HCT116 (cell line): Measurements from ENCODE around the gene LRPPRC. TPM values are rescaled to one million over a fixed set of nuclear protein-coding genes. Genes with fewer than 3 reads are reported as not detected.

Source experiments
- ATAC-seq: fragments of 200-7000 bp; cut with Tn5 transposase; 2 replicates; pipeline ENCODE4 v1.9.1; 2020; ENCODE audit warnings: mild to moderate bottlenecking, moderate library complexity
- BruUV-seq: library from RNA; stranded (reverse); fragments of 400-500 nt; replicated peaks from 2 replicates; lab custom pipeline; 2021; lab: Mats Ljungman, UMichigan
- CTCF ChIA-PET: fragments of 300-600 bp; sonication (Branson Sonifier 250); formaldehyde crosslinking; loops from one replicate; lab custom pipeline; 2021; ENCODE audit warnings: antibody characterized with exemption; lab: Charles Lee
- POLR2A ChIA-PET: fragments of 300-600, 350-600 bp; sonication (Branson Sonifier 250); formaldehyde crosslinking; loops from one replicate; lab custom pipeline; 2021; ENCODE audit warnings: antibody characterized with exemption; lab: Charles Lee
- RAD21 ChIA-PET, 2 experiments: fragments of 300-600 bp; sonication (Branson Sonifier 250); formaldehyde crosslinking; loops; one replicate each; lab custom pipeline; 2023; ENCODE audit warnings: low total read pairs in 2 of 2; ENCODE audit not compliant: uncharacterized antibody in 2 of 2, unreplicated experiment in 2 of 2, low non-redundant PET in 1 of 2; lab: Charles Lee
- DNase-seq: peaks from one replicate; pipeline ENCODE4 v3.0.0-alpha.2; 2010; ENCODE audit warnings: low read depth, low spot score
- H2AFZ ChIP-seq: fragments of 200-600 bp; shearing (Covaris generic), sonication (generic); 2 replicates; pipeline ENCODE4 v1.6.1; 2017; ENCODE audit warnings: low read depth, mixed run types, mixed read lengths, antibody characterized with exemption, low read length; ENCODE audit not compliant: poor library complexity, severe bottlenecking
- H3K27ac ChIP-seq: 2 replicates; pipeline ENCODE4 v1.5.1; 2012; ENCODE audit warnings: low read depth, low read length
- H3K27me3 ChIP-seq: fragments of 200-600 bp; sonication (generic); 2 replicates; pipeline ENCODE4 v1.6.1; 2016; ENCODE audit warnings: mixed run types, low read length, mixed read lengths; ENCODE audit not compliant: insufficient read depth
- H3K36me3 ChIP-seq, 2 experiments: fragments of 200-500 bp in 1 of 2; fragments of 200-600 bp in 1 of 2; sonication (Bioruptor generic) in 1 of 2; sonication (generic) in 1 of 2; 2 replicates each; pipeline versions ENCODE4 v1.5.1 to v1.6.1; 2014 to 2016; ENCODE audit warnings: low read length in 2 of 2, inconsistent platforms in 1 of 2, mixed read lengths in 1 of 2, mixed run types in 1 of 2; ENCODE audit not compliant: insufficient read depth in 2 of 2, control insufficient read depth in 1 of 2
- H3K4me1 ChIP-seq, 2 experiments: fragments of 200-600 bp in 1 of 2; sonication (generic) in 1 of 2; 2 replicates each; pipeline versions ENCODE4 v1.5.1 to v1.6.1; 2012 to 2017; ENCODE audit warnings: low read length in 2 of 2, inconsistent platforms in 1 of 2, mild to moderate bottlenecking in 1 of 2, mixed read lengths in 1 of 2, mixed run types in 1 of 2, moderate library complexity in 1 of 2; ENCODE audit not compliant: insufficient read depth in 2 of 2, control insufficient read depth in 1 of 2
- H3K4me2 ChIP-seq: fragments of 200-600 bp; sonication (generic); 2 replicates; pipeline ENCODE4 v1.6.1; 2017; ENCODE audit warnings: mixed run types, low read length, mixed read lengths
- H3K4me3 ChIP-seq, 2 experiments: fragments of 200-600 bp in 1 of 2; sonication (generic) in 1 of 2; replicated peaks in 1 of 2; 2 replicates each; pipeline ENCODE4 v1.5.1; 2011 to 2016; ENCODE audit warnings: low read length in 2 of 2, control low read depth in 1 of 2, low read depth in 1 of 2, mild to moderate bottlenecking in 1 of 2, mixed read lengths in 1 of 2, mixed run types in 1 of 2
- H3K79me2 ChIP-seq: fragments of 200-600 bp; sonication (generic); 2 replicates; pipeline ENCODE4 v1.6.1; 2017; ENCODE audit warnings: mild to moderate bottlenecking, mixed run types, low read length, moderate library complexity, mixed read lengths; ENCODE audit not compliant: insufficient read depth
- H3K9ac ChIP-seq: fragments of 200-600 bp; sonication (generic); 2 replicates; pipeline ENCODE4 v1.6.1; 2016; ENCODE audit warnings: low read length, mixed read lengths
- H3K9me2 ChIP-seq: fragments of 200-600 bp; sonication (generic), shearing (Covaris generic); 2 replicates; pipeline ENCODE4 v1.6.1; 2017; ENCODE audit warnings: mixed run types, mild to moderate bottlenecking, moderate library complexity; ENCODE audit not compliant: insufficient read depth
- H3K9me3 ChIP-seq, 2 experiments: fragments of 200-500 bp in 1 of 2; fragments of 200-600 bp in 1 of 2; sonication (Bioruptor generic) in 1 of 2; sonication (generic) in 1 of 2; 2 replicates each; pipeline ENCODE4 v1.6.1; 2014 to 2017; ENCODE audit warnings: low read length in 2 of 2, mixed read lengths in 2 of 2, inconsistent platforms in 1 of 2, low read depth in 1 of 2, mild to moderate bottlenecking in 1 of 2, mixed run types in 1 of 2, moderate library complexity in 1 of 2; ENCODE audit not compliant: control insufficient read depth in 1 of 2, insufficient read depth in 1 of 2
- H4K20me1 ChIP-seq: fragments of 200-600 bp; sonication (generic), shearing (Covaris generic); 2 replicates; pipeline ENCODE4 v1.6.1; 2017; ENCODE audit warnings: mixed run types, mild to moderate bottlenecking, moderate library complexity; ENCODE audit not compliant: insufficient read depth
- CBX3 ChIP-seq: IDR thresholded peaks from 2 replicates; pipeline ENCODE4 v1.6.1; 2012; ENCODE audit warnings: low read depth
- CEBPB ChIP-seq: IDR thresholded peaks from 2 replicates; pipeline ENCODE4 v1.6.1; 2012; ENCODE audit warnings: low read depth
- EGR1 ChIP-seq: IDR thresholded peaks from 2 replicates; pipeline ENCODE4 v1.6.1; 2012; ENCODE audit warnings: low read depth
- EZH2 ChIP-seq: fragments of 200-600 bp; sonication (generic); IDR thresholded peaks from 2 replicates; pipeline ENCODE4 v1.6.1; 2017; ENCODE audit warnings: antibody characterized with exemption, mixed run types
- JUND ChIP-seq: IDR thresholded peaks from 2 replicates; pipeline ENCODE4 v1.6.1; 2012
- POLR2A ChIP-seq: IDR thresholded peaks from 2 replicates; pipeline ENCODE4 v1.7.0; 2011; ENCODE audit warnings: borderline replicate concordance; ENCODE audit not compliant: insufficient read depth, insufficient read length; ENCODE audit errors: extremely low read depth
- RAD21 ChIP-seq: IDR thresholded peaks from 2 replicates; pipeline ENCODE4 v1.6.1; 2012; ENCODE audit warnings: low read depth, mild to moderate bottlenecking
- SIN3A ChIP-seq: IDR thresholded peaks from 2 replicates; pipeline ENCODE4 v1.6.1; 2012; ENCODE audit warnings: low read depth
- SP1 ChIP-seq: IDR thresholded peaks from 2 replicates; pipeline ENCODE4 v1.6.1; 2012; ENCODE audit warnings: low read depth
- SRF ChIP-seq: IDR thresholded peaks from 2 replicates; pipeline ENCODE4 v1.6.1; 2012; ENCODE audit warnings: low read depth
- YY1 ChIP-seq: IDR thresholded peaks from 2 replicates; pipeline ENCODE4 v1.6.1; 2011; ENCODE audit warnings: low read length, low read depth, moderate library complexity, mild to moderate bottlenecking; ENCODE audit not compliant: insufficient replicate concordance; ENCODE audit errors: extremely low read depth
- ZFX ChIP-seq: fragments of 450-650 bp; IDR thresholded peaks from 2 replicates; pipeline ENCODE4 v1.6.1; 2017
- ZNF274 ChIP-seq: fragments of 200-500 bp; sonication (Bioruptor generic); IDR thresholded peaks from 2 replicates; pipeline ENCODE4 v1.6.1; 2014; ENCODE audit warnings: mild to moderate bottlenecking, low read depth, low read length, inconsistent platforms
- intact Hi-C: fragments of 100-400 bp; cut with micrococcal nuclease; formaldehyde crosslinking; loops from 2 replicates; pipeline ENCODE4 v1.10.0; 2022
- total RNA-seq: library from RNA; stranded (reverse); gene quantifications from one replicate; pipeline ENCODE4 v1.2.1, GENCODE V29; 2021; ENCODE audit not compliant: unreplicated experiment
- TF ChIP-seq, protein P1 (sequence below): IDR thresholded peaks from 2 replicates; pipeline ENCODE4 v1.6.1; 2012; ENCODE audit warnings: low read depth
- TF ChIP-seq, protein P2 (sequence below): IDR thresholded peaks from 2 replicates; pipeline ENCODE4 v1.6.1; 2011; ENCODE audit warnings: mild to moderate bottlenecking, low read length, moderate library complexity; ENCODE audit not compliant: insufficient replicate concordance; ENCODE audit errors: extremely low read depth
- TF ChIP-seq, protein P3 (sequence below): IDR thresholded peaks from 2 replicates; pipeline ENCODE4 v1.6.1; 2012

LRPPRC gene
- total RNA-seq, 1 experiment from 2014 or later, result 210 TPM

GRCh38 chr2:43880471-43880870 lies 115.3 kb downstream of the LRPPRC start:
- RAD21 ChIA-PET, result no interaction called here
- Histone ChIP-seq H3K9ac (no peak overlapping the region), H3K27me3 (no peaks in the 10 kb centered on the region), H3K4me2 (no peak overlapping the region), H3K4me3 (no peak overlapping the region), H3K79me2 (no peaks in the 10 kb centered on the region), H3K27ac (no peak overlapping the region), H3K4me1 (0 out of 4 replicates have a peak, but pooled peaks cover 0 to 6% of the 10 kb centered on the region in 2 experiments), H4K20me1 (no peaks in the 10 kb centered on the region), H3K36me3 (peaks cover 0 to 4% of the 10 kb centered on the region in 2 experiments; a peak in 2 of 4 replicates), H2AFZ (no peak overlapping the region), H3K9me2 (no peaks in the 10 kb centered on the region), H3K9me3 (no peaks in the 10 kb centered on the region)
- POLR2A ChIA-PET, result no interaction called here
- DNase-seq (no peak), ATAC-seq (no peak)
- CTCF ChIA-PET, result no interaction called here
- no TSS peak for BruUV-seq
- TF ChIP-seq SIN3A (no peak), ZNF274 (no peak), CEBPB (no peak), JUND (no peak), POLR2A (no peak), EZH2 (no peak), ZFX (no peak), SRF (no peak), RAD21 (no peak), SP1 (no peak), YY1 (no peak), CBX3 (no peak), EGR1 (no peak)
- TF ChIP-seq, protein P1, sequence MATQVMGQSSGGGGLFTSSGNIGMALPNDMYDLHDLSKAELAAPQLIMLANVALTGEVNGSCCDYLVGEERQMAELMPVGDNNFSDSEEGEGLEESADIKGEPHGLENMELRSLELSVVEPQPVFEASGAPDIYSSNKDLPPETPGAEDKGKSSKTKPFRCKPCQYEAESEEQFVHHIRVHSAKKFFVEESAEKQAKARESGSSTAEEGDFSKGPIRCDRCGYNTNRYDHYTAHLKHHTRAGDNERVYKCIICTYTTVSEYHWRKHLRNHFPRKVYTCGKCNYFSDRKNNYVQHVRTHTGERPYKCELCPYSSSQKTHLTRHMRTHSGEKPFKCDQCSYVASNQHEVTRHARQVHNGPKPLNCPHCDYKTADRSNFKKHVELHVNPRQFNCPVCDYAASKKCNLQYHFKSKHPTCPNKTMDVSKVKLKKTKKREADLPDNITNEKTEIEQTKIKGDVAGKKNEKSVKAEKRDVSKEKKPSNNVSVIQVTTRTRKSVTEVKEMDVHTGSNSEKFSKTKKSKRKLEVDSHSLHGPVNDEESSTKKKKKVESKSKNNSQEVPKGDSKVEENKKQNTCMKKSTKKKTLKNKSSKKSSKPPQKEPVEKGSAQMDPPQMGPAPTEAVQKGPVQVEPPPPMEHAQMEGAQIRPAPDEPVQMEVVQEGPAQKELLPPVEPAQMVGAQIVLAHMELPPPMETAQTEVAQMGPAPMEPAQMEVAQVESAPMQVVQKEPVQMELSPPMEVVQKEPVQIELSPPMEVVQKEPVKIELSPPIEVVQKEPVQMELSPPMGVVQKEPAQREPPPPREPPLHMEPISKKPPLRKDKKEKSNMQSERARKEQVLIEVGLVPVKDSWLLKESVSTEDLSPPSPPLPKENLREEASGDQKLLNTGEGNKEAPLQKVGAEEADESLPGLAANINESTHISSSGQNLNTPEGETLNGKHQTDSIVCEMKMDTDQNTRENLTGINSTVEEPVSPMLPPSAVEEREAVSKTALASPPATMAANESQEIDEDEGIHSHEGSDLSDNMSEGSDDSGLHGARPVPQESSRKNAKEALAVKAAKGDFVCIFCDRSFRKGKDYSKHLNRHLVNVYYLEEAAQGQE, result no peak
- TF ChIP-seq, protein P2, sequence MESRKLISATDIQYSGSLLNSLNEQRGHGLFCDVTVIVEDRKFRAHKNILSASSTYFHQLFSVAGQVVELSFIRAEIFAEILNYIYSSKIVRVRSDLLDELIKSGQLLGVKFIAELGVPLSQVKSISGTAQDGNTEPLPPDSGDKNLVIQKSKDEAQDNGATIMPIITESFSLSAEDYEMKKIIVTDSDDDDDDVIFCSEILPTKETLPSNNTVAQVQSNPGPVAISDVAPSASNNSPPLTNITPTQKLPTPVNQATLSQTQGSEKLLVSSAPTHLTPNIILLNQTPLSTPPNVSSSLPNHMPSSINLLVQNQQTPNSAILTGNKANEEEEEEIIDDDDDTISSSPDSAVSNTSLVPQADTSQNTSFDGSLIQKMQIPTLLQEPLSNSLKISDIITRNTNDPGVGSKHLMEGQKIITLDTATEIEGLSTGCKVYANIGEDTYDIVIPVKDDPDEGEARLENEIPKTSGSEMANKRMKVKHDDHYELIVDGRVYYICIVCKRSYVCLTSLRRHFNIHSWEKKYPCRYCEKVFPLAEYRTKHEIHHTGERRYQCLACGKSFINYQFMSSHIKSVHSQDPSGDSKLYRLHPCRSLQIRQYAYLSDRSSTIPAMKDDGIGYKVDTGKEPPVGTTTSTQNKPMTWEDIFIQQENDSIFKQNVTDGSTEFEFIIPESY, result no peak
- TF ChIP-seq, protein P3, sequence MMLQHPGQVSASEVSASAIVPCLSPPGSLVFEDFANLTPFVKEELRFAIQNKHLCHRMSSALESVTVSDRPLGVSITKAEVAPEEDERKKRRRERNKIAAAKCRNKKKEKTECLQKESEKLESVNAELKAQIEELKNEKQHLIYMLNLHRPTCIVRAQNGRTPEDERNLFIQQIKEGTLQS, result no peak
- intact Hi-C loops, result no loop called here
